Activated CD4-positive, alpha-beta memory T cell treated with anti-CD3 and anti-CD28 coated beads for 36 hours (primary cell): Measurements from ENCODE around the gene DHRS11. TPM values are rescaled to one million over a fixed set of nuclear protein-coding genes. Genes with fewer than 3 reads are reported as not detected.

ENCODE experiments used
- CTCF ChIA-PET: fragments of 350-600 bp; sonication (Branson Sonifier 250); formaldehyde crosslinking; loops from one replicate; lab custom pipeline; 2021; ENCODE audit warnings: antibody characterized with exemption, inconsistent platforms; lab: Charles Lee
- POLR2A ChIA-PET: fragments of 350-600 bp; sonication (Branson Sonifier 250); formaldehyde crosslinking; loops from one replicate; lab custom pipeline; 2021; ENCODE audit warnings: antibody characterized with exemption; lab: Charles Lee
- DNase-seq: peaks from one replicate; pipeline ENCODE4 v3.0.0-alpha.2; 2020
- H3K27ac Mint-ChIP-seq: one replicate; pipeline ENCODE4 v1.8.0; 2021; ENCODE audit warnings: mixed read lengths
- H3K27me3 Mint-ChIP-seq: one replicate; pipeline ENCODE4 v1.8.0; 2021; ENCODE audit warnings: mixed read lengths
- H3K36me3 Mint-ChIP-seq: one replicate; pipeline ENCODE4 v1.8.0; 2021; ENCODE audit warnings: mixed read lengths
- H3K4me1 Mint-ChIP-seq: one replicate; pipeline ENCODE4 v1.8.0; 2021; ENCODE audit warnings: low read depth, mixed read lengths
- H3K4me3 Mint-ChIP-seq: one replicate; pipeline ENCODE4 v1.8.0; 2021; ENCODE audit warnings: mild to moderate bottlenecking, mixed read lengths
- H3K9me3 Mint-ChIP-seq: one replicate; pipeline ENCODE4 v1.8.0; 2021; ENCODE audit warnings: mixed read lengths
- intact Hi-C: fragments of 100-400 bp; cut with micrococcal nuclease; formaldehyde crosslinking; loops from one replicate; pipeline ENCODE4 v1.15.1; 2023
- total RNA-seq, 2 experiments: library from RNA; stranded (reverse); gene quantifications; one replicate each; pipeline ENCODE4 v1.2.3, GENCODE V29; 2021

Gene DHRS11
- total RNA-seq, 2 experiments from 2014 or later, result 10.2 to 10.5 TPM

DNA sequence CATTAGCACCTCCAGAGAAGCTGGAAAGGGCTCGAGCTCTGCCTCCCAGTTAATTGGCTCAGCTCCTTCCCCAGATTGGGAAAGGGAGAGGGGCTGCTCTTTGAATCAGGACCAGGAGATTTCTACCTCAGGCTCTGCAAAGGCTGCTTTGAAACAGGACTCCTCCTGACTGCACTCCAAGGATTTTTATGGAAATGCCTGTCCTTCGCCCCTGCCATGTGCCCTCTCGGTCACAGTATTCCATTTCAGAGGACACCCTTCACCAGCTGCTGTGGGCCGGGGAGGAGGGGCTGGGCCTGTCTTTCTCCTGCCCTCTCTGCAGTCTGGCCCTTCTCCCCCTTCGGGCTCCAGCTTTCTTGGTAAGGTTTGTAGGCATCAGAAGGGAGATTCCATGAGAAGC lies 23.3 kb downstream of the DHRS11 start:
- intact Hi-C loops, result no loop called here
- ChIA-PET CTCF (interaction anchor here (1.0 to 3.8 kb wide), 2 partner anchors 11 to 15 kb away, joined by 3 to 12 read pairs; no protein-coding TSS in a partner anchor), POLR2A (no interaction called here)
- Mint-ChIP-seq H3K27ac (no peak overlapping the region), H3K36me3 (no peaks in the 10 kb centered on the region), H3K9me3 (no peaks in the 10 kb centered on the region), H3K4me1 (no peaks in the 10 kb centered on the region), H3K4me3 (no peak overlapping the region), H3K27me3 (no peaks in the 10 kb centered on the region)
- no peak for DNase-seq

DNA sequence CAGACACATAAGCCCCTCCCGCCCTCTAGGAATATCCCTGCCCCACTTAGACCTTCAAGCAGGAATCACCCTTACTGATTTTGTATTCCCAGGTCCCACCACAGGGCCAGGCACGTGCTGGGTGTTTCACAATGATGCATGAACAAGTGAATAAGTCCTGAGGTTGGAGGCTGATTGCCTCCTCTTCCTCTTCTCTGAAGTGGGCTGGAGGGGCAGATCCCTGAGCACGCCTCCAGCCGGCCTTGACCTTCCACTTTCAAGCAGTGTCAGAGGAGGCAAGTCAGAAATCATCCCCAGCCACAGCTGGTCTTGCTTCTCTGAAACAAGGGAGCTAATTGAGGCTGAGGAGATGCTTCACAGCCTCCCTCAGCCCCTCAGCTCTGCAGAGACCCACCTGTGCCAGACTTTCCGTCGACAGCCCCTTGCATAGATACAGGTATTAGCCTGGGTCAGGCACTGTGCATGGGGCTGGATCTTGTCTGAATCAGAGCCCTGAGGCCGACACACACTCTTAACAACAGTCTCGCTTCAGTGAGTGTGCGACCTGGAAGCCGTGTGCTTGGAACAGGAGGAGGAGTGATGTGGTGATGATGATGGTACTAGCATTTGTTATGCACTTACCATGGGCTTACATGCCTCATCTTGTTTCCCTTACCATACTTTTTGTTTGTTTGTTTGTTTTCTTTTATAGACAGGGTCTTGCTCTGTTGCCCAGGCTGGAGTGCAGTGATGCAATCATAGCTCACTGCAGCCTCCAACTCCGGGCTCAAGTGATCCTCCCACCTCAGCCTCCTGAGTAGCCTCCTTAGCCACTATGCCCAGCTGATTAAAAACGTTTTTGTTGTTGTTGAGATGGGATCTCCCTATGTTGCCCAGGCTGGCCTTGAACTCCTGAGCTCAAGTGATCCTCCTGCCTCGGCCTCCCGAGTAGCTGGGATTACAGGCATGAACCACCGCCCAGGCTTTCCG lies 24.7 kb downstream of the DHRS11 start:
- DNase-seq, result no peak
- no peaks in the 10 kb centered on the region for H3K36me3 Mint-ChIP-seq
- no peaks in the 10 kb centered on the region for H3K27me3 Mint-ChIP-seq
- POLR2A ChIA-PET, result no interaction called here
- H3K4me1 Mint-ChIP-seq, result no peaks in the 10 kb centered on the region
- H3K4me3 Mint-ChIP-seq, result no peak overlapping the region
- no peaks in the 10 kb centered on the region for H3K9me3 Mint-ChIP-seq
- CTCF ChIA-PET, result interaction anchor here (0.7 to 3.8 kb wide), 4 partner anchors 9 to 14 kb away, joined by 3 to 12 read pairs (median 4); no protein-coding TSS in a partner anchor
- no peak overlapping the region for H3K27ac Mint-ChIP-seq
- intact Hi-C loops, result no loop called here

- Mint-ChIP-seq H3K27me3 (no peaks in the 10 kb centered on the region), H3K36me3 (no peaks in the 10 kb centered on the region), H3K27ac (no peak overlapping the region), H3K4me3 (no peak overlapping the region), H3K4me1 (no peaks in the 10 kb centered on the region), H3K9me3 (no peaks in the 10 kb centered on the region)
- intact Hi-C loops, result no loop called here
- ChIA-PET CTCF (interaction anchor here (0.8 kb wide), 1 partner anchor 8 kb away, joined by 3 read pairs; no protein-coding TSS in a partner anchor), POLR2A (no interaction called here)
- DNase-seq, result no peak
Measured at GRCh38 chr17:36617773-36618172, 26.1 kb downstream of the DHRS11 start.

- intact Hi-C loops, result loop anchor here (10.0 kb wide), 2 partner anchors 132 to 752 kb away; partner anchors contain the start of gene C17orf78
- H3K27ac Mint-ChIP-seq, result no peak overlapping the region
- POLR2A ChIA-PET, result no interaction called here
Measured at GRCh38 chr17:36623281-36623680, 31.6 kb downstream of the DHRS11 start.

DNA sequence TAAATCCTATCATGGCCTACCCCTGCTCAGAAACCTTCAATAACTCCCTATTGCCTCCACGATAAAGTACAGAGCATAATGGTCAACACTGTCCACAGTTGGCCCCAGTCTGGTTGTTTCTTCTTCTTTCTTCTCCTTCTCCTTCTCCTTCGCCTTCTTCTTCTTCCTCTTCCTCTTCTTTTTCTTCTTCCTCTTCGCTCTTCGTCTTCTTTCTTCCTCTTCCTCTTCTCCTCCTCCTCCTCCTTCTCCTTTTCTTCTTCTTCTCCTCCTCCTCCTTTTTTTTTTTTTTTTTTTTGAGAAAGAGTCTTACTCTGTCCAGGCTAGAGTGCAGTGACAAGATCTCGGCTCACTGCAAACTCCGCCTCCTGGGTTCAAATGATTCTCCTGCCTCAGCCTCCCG lies 33.5 kb downstream of the DHRS11 start:
- DNase-seq, result no peak
- H3K27me3 Mint-ChIP-seq, result no peaks in the 10 kb centered on the region
- H3K4me1 Mint-ChIP-seq, result no peaks in the 10 kb centered on the region
- no peak overlapping the region for H3K4me3 Mint-ChIP-seq
- no peak overlapping the region for H3K27ac Mint-ChIP-seq
- no peaks in the 10 kb centered on the region for H3K36me3 Mint-ChIP-seq
- H3K9me3 Mint-ChIP-seq, result no peaks in the 10 kb centered on the region
- POLR2A ChIA-PET, result no interaction called here
- intact Hi-C loops, result loop anchor here (5.0 to 10.0 kb wide), 3 partner anchors 82 to 750 kb away; partner anchors contain the start of gene C17orf78
- CTCF ChIA-PET, result interaction anchor here (0.5 to 3.1 kb wide), 24 partner anchors 9 to 1178 kb away, joined by 3 to 29 read pairs (median 4); partner anchors contain the start of gene MRM1

More at GRCh38 chr17:36623281-36623680, 31.6 kb downstream of the DHRS11 start:
- no peak for DNase-seq
- CTCF ChIA-PET, result no interaction called here
- H3K4me1 Mint-ChIP-seq, result no peaks in the 10 kb centered on the region
- no peak overlapping the region for H3K4me3 Mint-ChIP-seq
- H3K27me3 Mint-ChIP-seq, result no peaks in the 10 kb centered on the region
- H3K9me3 Mint-ChIP-seq, result no peaks in the 10 kb centered on the region
- H3K36me3 Mint-ChIP-seq, result no peaks in the 10 kb centered on the region

DNA sequence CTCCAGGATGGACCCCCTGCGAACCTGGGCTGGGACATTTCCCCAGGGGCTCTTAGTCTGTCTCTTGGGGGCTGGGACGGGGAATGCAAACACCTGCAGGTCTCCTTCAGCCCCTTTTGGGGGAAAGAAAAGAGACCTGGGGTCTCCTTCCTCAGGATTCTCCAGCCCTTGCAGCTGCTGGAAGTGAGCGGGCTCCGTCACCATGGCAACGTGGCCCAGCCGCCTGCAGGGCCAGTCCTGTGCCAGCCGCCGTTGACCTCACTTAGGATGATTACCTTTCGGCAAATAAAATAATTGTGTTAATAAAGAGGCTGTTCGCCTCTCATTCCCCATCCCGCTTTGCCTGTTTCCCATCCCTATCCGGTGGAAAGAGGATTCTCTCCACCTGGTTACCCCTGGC lies 35.4 kb downstream of the DHRS11 start:
- Mint-ChIP-seq H3K9me3 (no peaks in the 10 kb centered on the region), H3K4me1 (no peaks in the 10 kb centered on the region), H3K27me3 (peaks cover under 1% of the 10 kb centered on the region), H3K36me3 (no peaks in the 10 kb centered on the region), H3K27ac (no peak overlapping the region), H3K4me3 (no peak overlapping the region)
- no peak for DNase-seq
- ChIA-PET POLR2A (no interaction called here), CTCF (interaction anchor here (0.6 to 6.6 kb wide), 10 partner anchors 9 to 617 kb away, joined by 3 to 67 read pairs (median 7); partner anchors contain the start of gene MRM1)
- intact Hi-C loops, result loop anchor here (5.0 to 10.0 kb wide), 3 partner anchors 80 to 748 kb away; partner anchors contain the start of gene C17orf78

DNA sequence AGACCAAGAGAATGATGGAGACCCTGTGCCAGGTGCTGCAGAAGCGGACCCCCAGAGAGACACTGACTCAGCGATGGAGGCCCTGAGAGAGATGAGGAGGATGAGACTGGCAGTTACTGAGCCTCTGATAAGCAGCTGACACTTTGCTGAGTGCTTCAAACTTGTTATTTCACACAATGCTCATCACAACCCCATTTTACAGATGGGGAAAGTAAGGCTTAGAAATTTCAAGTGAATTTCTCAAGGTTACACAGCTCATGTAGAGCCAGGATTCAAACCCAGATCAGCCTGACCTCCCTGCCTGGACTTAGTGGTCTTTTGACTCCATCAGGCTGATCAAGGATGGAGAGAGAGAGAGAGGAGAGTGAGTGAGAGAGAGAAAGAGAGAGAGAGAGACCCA lies 36.9 kb downstream of the DHRS11 start:
- DNase-seq, result no peak
- POLR2A ChIA-PET, result no interaction called here
- CTCF ChIA-PET, result interaction anchor here (0.6 to 6.6 kb wide), 16 partner anchors 8 to 746 kb away, joined by 3 to 67 read pairs (median 4); partner anchors contain the start of gene MRM1
- Mint-ChIP-seq H3K27ac (no peak overlapping the region), H3K9me3 (no peaks in the 10 kb centered on the region), H3K36me3 (no peaks in the 10 kb centered on the region), H3K4me1 (no peaks in the 10 kb centered on the region), H3K4me3 (no peak overlapping the region), H3K27me3 (peaks cover 6% of the 10 kb centered on the region)
- intact Hi-C loops, result loop anchor here (5.0 to 10.0 kb wide), 3 partner anchors 79 to 746 kb away; partner anchors contain the start of gene C17orf78

DNA sequence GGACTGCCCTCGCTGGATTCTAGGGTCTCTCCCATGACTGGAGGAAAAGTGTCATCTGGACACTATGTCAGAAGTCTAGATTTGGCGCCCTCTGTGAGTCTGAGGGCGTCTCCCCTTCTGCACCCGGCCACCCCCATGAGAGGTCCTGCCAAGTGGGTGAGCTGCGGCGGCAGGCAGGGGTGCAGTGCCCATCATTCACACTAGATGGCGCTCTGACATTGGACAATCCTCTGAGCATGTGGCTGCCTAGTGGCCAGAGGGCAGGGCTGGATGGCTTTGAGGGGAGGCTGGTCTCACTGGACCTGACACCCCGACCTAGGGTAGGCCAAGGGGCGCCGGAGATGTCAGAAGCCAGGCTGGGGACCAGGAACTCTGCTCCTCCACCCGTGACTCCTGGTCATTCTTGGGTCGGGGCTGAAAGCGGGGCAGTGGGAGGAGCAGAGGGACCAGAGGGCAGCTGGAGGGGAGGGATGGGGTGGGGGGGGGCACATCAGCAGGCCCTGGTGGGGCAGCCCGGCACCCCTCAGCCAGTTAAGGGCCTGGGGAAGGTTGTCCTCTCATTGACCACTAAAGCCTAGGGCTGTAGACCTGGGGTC lies 37.7 kb downstream of the DHRS11 start:
- ChIA-PET POLR2A (no interaction called here), CTCF (interaction anchor here (0.6 to 6.6 kb wide), 14 partner anchors 14 to 744 kb away, joined by 3 to 67 read pairs (median 4); partner anchors contain the start of gene MRM1)
- DNase-seq, result peak; percentile 86
- H3K36me3 Mint-ChIP-seq, result no peaks in the 10 kb centered on the region
- peaks cover 6% of the 10 kb centered on the region for H3K27me3 Mint-ChIP-seq
- H3K4me1 Mint-ChIP-seq, result no peaks in the 10 kb centered on the region
- intact Hi-C loops, result loop anchor here (1.0 to 10.0 kb wide), 4 partner anchors 78 to 745 kb away; partner anchors contain the start of gene C17orf78
- H3K27ac Mint-ChIP-seq, result no peak overlapping the region
- no peak overlapping the region for H3K4me3 Mint-ChIP-seq
- no peaks in the 10 kb centered on the region for H3K9me3 Mint-ChIP-seq

GRCh38 chr17:36629970-36630502 lies 38.4 kb downstream of the DHRS11 start:
- CTCF ChIA-PET, result interaction anchor here (0.6 to 6.6 kb wide), 9 partner anchors 14 to 743 kb away, joined by 3 to 67 read pairs (median 5); no protein-coding TSS in a partner anchor
- Mint-ChIP-seq H3K9me3 (no peaks in the 10 kb centered on the region), H3K4me1 (no peaks in the 10 kb centered on the region)

GRCh38 chr17:36631022-36631421 lies 39.3 kb downstream of the DHRS11 start:
- CTCF ChIA-PET, result interaction anchor here (2.0 to 6.6 kb wide), 3 partner anchors 124 to 742 kb away, joined by 5 to 67 read pairs (median 37); no protein-coding TSS in a partner anchor
- no peaks in the 10 kb centered on the region for H3K9me3 Mint-ChIP-seq

More at GRCh38 chr17:36629970-36630502, 38.4 kb downstream of the DHRS11 start:
- Mint-ChIP-seq H3K4me3 (no peak overlapping the region), H3K36me3 (no peaks in the 10 kb centered on the region), H3K27me3 (peaks cover 9% of the 10 kb centered on the region), H3K27ac (no peak overlapping the region)
- POLR2A ChIA-PET, result no interaction called here
- intact Hi-C loops, result loop anchor here (1.0 to 10.0 kb wide), 4 partner anchors 77 to 745 kb away; partner anchors contain the start of gene C17orf78
- no peak for DNase-seq

More at GRCh38 chr17:36631022-36631421, 39.3 kb downstream of the DHRS11 start:
- H3K4me1 Mint-ChIP-seq, result no peaks in the 10 kb centered on the region
- no peak for DNase-seq
- no peaks in the 10 kb centered on the region for H3K36me3 Mint-ChIP-seq
- peaks cover 11% of the 10 kb centered on the region for H3K27me3 Mint-ChIP-seq
- no peak overlapping the region for H3K27ac Mint-ChIP-seq
- intact Hi-C loops, result no loop called here
- no peak overlapping the region for H3K4me3 Mint-ChIP-seq
- POLR2A ChIA-PET, result no interaction called here
